Kidney epithelial cell (primary cell): ENCODE data around the gene MYH10. TPM values are rescaled to one million over a fixed set of nuclear protein-coding genes. Genes with fewer than 3 reads are reported as not detected.

ENCODE experiments used
- DNase-seq: peaks from one replicate; pipeline ENCODE4 v3.0.0-alpha.2; 2010; ENCODE audit warnings: low read depth
- H3K27me3 ChIP-seq: 2 replicates; pipeline ENCODE4 v1.6.0; 2011; ENCODE audit warnings: low read length; ENCODE audit not compliant: control insufficient read depth, insufficient read depth
- H3K36me3 ChIP-seq: 2 replicates; pipeline ENCODE4 v1.5.1; 2011; ENCODE audit warnings: low read length; ENCODE audit not compliant: control insufficient read depth, insufficient read depth
- H3K4me3 ChIP-seq: 2 replicates; pipeline ENCODE4 v1.5.1; 2011; ENCODE audit warnings: low read depth, mild to moderate bottlenecking, control low read depth, low read length
- CTCF ChIP-seq: IDR thresholded peaks from 2 replicates; pipeline ENCODE4 v1.5.1; 2011; ENCODE audit warnings: mild to moderate bottlenecking, moderate library complexity, low read length, control low read depth, inconsistent platforms; ENCODE audit not compliant: insufficient read depth, poor library complexity, severe bottlenecking
- total RNA-seq: library from RNA; depleted of rRNA; stranded (reverse); fragments of >200 nt; gene quantifications from 2 replicates; pipeline ENCODE4 v1.2.3, GENCODE V29; 2015

MYH10 gene
- total RNA-seq, 1 donor from 2014 or later = 90.5 TPM

- Histone ChIP-seq H3K4me3 (no peak overlapping the region), H3K36me3 (peaks cover 1% of the 10 kb centered on the region), H3K27me3 (no peaks in the 10 kb centered on the region)
- DNase-seq = no peak
- TF ChIP-seq CTCF = no peak
Measured at GRCh38 chr17:8558144-8558543, 72.4 kb downstream of the MYH10 start.

DNA sequence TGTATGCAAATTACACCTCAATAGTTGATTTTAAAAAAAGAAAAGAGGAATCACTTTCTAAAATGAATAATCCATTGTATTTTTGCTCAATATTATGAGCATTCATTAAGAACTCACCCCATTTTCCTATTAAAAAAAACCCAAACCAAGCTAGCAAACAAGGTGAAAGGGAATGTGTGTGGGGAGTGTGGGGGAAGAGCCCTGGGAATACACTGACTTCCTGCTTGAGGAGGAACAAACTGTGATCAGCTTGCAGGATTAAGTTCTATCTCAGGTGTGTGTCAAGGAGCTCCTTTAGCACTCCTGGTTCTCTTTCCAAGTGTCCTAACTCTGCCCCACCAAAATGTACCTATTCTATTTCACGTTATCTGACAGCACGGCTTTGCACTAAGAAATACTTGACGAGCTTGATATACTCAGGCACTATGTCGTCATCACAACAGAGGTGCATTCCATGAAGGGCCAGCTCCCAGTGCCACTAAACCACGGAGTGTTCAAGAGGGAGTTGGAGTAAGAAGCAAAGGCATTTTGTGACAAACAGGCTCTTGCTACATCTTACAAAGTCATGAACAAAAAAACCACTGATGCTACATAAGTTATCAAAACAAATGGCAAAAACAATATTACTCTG lies 73.2 kb downstream of the MYH10 start:
- no peak overlapping the region for H3K4me3 ChIP-seq
- no peak for TF ChIP-seq CTCF
- H3K27me3 ChIP-seq = no peaks in the 10 kb centered on the region
- no peak for DNase-seq
- H3K36me3 ChIP-seq = peaks cover 1% of the 10 kb centered on the region

- TF ChIP-seq CTCF = no peak
- H3K27me3 ChIP-seq = no peaks in the 10 kb centered on the region
- no peak overlapping the region for H3K4me3 ChIP-seq
- peaks cover 1% of the 10 kb centered on the region for H3K36me3 ChIP-seq
- DNase-seq = no peak
Measured at GRCh38 chr17:8556074-8556473, 74.5 kb downstream of the MYH10 start.

DNA sequence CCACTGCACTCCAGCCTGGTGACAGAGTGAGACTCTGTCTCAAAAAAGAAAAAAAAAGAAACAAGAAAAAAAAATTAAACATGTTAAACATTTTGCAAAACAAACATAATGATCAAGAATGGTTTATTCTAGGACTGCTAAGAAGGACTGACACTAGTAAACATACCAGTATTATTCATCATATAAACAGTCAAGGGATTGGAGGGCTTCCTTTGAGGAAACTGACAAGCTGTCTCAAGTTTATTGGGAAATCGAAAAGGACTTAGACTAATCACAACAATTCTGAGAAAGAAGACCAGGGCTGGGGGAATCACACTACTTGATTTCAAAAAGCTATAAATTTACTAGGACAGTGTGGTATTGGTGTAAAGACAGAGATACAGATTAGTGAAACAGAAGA lies 75.5 kb downstream of the MYH10 start:
- Histone ChIP-seq H3K36me3 (no peaks in the 10 kb centered on the region), H3K27me3 (no peaks in the 10 kb centered on the region), H3K4me3 (no peak overlapping the region)
- no peak for TF ChIP-seq CTCF
- no peak for DNase-seq

GRCh38 chr17:8552577-8553320 lies 77.8 kb downstream of the MYH10 start:
- no peak for TF ChIP-seq CTCF
- H3K4me3 ChIP-seq = no peak overlapping the region
- no peaks in the 10 kb centered on the region for H3K27me3 ChIP-seq
- no peak for DNase-seq
- no peaks in the 10 kb centered on the region for H3K36me3 ChIP-seq
